HG02840 (cell line): Measurements from ENCODE around the gene OR4F29.
"Not testable (repeated sequence)": the region's sequence is repeated elsewhere in the genome, so short reads cannot be mapped to it uniquely, and the experiment has no call there.

Experiments
- ATAC-seq: cut with Tn5 transposase; IDR thresholded peaks from one replicate; pipeline ENCODE4 v1.9.1; 2021; ENCODE audit warnings: mild to moderate bottlenecking, moderate library complexity, moderate number of reproducible peaks; ENCODE audit not compliant: unreplicated experiment, low FRiP score

Gene OR4F29

GRCh38 chr1:451578-451977, at the start of gene OR4F29:
Gene OR4F29, minus strand, starts transcription at chr1:451678. Its CDS starts 0 bp downstream, at chr1:451678.
- not testable (repeated sequence) for ATAC-seq
